ENCODE results near the gene ZNF862. TPM values are rescaled to one million over a fixed set of nuclear protein-coding genes. Genes with fewer than 3 reads are reported as not detected.

ZNF862 gene
- total and polyA plus RNA-seq, 10 of the 15 experiments (the other 5 are each of a cell fraction or from before 2014, with no cell fraction given), result 0.49 to 7.7 (median 3.5) TPM

DNA sequence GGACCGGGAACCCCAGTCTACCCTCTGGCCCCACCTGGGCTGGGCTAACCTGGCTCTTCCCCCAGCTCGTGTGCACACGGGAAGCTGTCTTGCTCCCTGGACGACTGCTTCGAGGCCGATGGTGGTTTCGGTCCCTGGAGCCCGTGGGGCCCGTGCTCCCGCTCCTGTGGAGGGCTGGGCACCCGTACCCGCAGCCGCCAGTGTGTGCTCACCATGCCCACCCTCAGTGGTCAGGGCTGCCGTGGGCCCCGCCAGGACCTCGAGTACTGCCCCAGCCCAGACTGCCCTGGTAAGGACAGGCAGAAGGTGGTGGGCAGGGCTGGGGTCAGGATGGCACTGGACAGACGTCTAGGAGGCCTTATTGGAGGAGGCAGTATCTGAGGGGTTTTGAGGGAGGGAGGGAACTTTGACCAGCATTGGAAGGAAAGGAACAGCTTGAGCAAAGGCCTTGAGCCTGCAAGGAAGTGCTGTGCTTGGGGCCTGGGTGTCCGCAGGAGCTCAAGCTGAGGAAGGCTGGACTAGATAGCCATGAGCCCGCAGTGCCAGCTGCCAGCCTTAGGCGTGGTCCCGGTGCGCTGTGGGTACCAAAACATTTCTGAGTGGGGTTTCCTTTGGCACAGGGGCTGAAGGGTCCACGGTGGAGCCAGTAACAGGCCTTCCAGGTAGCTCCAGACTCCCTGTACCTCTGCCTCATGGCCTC, 20.2 kb upstream of the ZNF862 start:
- 42% methylated on average over 23 of the region's 23 CpGs for WGBS (ENCODE audit: insufficient coverage, insufficient replicate concordance, low lambda C conversion rate, missing lambda C conversion rate)
- Histone ChIP-seq H3K36me3 (ENCODE audit: control insufficient read depth in 2 of 2, insufficient read depth in 2 of 2, low read length in 1 of 2) (no peaks in the 10 kb centered on the region), H3K27me3 (replicated peaks in 1 of 2; ENCODE audit: control insufficient read depth in 2 of 2, insufficient read depth in 2 of 2, low read length in 1 of 2) (no peaks in the 10 kb centered on the region; a peak in 2 of 4 replicates), H3K9ac (ENCODE audit: control insufficient read depth, insufficient read depth, low read length) (no peak overlapping the region), H3K79me2 (ENCODE audit: control insufficient read depth, insufficient read depth, low read length) (no peaks in the 10 kb centered on the region), H2AFZ (ENCODE audit: control insufficient read depth, low read depth, low read length) (no peak overlapping the region), H4K20me1 (ENCODE audit: control insufficient read depth, insufficient read depth) (no peaks in the 10 kb centered on the region), H3K27ac (ENCODE audit: control insufficient read depth, insufficient read depth) (no peak overlapping the region), H3K4me2 (ENCODE audit: control insufficient read depth, insufficient read depth) (no peak overlapping the region), H3K4me3 (no peak overlapping the region), H3K4me1 (ENCODE audit: control insufficient read depth, insufficient read depth, low read length) (no peaks in the 10 kb centered on the region), H3K9me3 (replicated peaks; ENCODE audit: control insufficient read depth, insufficient read depth, low read length) (no peaks in the 10 kb centered on the region)
- BruUV-seq (replicated peaks), result no TSS peak
- ChIA-PET SMC1A (ENCODE audit: uncharacterized antibody, unreplicated experiment) (no interaction called here), RAD21 (ENCODE audit: unreplicated experiment) (interaction anchor here (0.9 kb wide), 1 partner anchor 155 kb away, joined by 3 read pairs; no protein-coding TSS in a partner anchor), POLR2A (no interaction called here), CTCF (no interaction called here)
- in situ Hi-C loops (cut with MboI) (no loop called here), intact Hi-C loops (cut with micrococcal nuclease; ENCODE audit: unreplicated experiment) (no loop called here)
- no peak for DNase-seq (ENCODE audit: low read depth, low spot score)
- no peak for ATAC-seq
- FAIRE-seq, result no peak
- TF ChIP-seq, protein P1, sequence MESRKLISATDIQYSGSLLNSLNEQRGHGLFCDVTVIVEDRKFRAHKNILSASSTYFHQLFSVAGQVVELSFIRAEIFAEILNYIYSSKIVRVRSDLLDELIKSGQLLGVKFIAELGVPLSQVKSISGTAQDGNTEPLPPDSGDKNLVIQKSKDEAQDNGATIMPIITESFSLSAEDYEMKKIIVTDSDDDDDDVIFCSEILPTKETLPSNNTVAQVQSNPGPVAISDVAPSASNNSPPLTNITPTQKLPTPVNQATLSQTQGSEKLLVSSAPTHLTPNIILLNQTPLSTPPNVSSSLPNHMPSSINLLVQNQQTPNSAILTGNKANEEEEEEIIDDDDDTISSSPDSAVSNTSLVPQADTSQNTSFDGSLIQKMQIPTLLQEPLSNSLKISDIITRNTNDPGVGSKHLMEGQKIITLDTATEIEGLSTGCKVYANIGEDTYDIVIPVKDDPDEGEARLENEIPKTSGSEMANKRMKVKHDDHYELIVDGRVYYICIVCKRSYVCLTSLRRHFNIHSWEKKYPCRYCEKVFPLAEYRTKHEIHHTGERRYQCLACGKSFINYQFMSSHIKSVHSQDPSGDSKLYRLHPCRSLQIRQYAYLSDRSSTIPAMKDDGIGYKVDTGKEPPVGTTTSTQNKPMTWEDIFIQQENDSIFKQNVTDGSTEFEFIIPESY (IDR thresholded peaks at IDR 0.05), result no peak
- TF ChIP-seq, protein P2, sequence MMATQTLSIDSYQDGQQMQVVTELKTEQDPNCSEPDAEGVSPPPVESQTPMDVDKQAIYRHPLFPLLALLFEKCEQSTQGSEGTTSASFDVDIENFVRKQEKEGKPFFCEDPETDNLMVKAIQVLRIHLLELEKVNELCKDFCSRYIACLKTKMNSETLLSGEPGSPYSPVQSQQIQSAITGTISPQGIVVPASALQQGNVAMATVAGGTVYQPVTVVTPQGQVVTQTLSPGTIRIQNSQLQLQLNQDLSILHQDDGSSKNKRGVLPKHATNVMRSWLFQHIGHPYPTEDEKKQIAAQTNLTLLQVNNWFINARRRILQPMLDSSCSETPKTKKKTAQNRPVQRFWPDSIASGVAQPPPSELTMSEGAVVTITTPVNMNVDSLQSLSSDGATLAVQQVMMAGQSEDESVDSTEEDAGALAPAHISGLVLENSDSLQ (IDR thresholded peaks at IDR 0.05), result no peak
- TF ChIP-seq, protein P3, sequence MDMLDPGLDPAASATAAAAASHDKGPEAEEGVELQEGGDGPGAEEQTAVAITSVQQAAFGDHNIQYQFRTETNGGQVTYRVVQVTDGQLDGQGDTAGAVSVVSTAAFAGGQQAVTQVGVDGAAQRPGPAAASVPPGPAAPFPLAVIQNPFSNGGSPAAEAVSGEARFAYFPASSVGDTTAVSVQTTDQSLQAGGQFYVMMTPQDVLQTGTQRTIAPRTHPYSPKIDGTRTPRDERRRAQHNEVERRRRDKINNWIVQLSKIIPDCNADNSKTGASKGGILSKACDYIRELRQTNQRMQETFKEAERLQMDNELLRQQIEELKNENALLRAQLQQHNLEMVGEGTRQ (IDR thresholded peaks at IDR 0.05; ENCODE audit: borderline replicate concordance, low read depth, low read length), result no peak
- no peak for TF ChIP-seq TCF12 (IDR thresholded peaks at IDR 0.05; ENCODE audit: low read depth, low read length)
- TF ChIP-seq HCFC1 (IDR thresholded peaks at IDR 0.05; ENCODE audit: low read length), result no peak
- TF ChIP-seq STAT3 (IDR thresholded peaks at IDR 0.05; ENCODE audit: low read depth, low read length), result no peak
- TF ChIP-seq RBBP5 (conservative IDR thresholded peaks at IDR 0.05), result no peak
- TF ChIP-seq SMAD5 (IDR thresholded peaks at IDR 0.05; ENCODE audit: low read depth), result no peak
- no peak for TF ChIP-seq TCF7 (IDR thresholded peaks at IDR 0.05; ENCODE audit: borderline replicate concordance)
- no peak for TF ChIP-seq RELA (IDR thresholded peaks at IDR 0.05; ENCODE audit: borderline replicate concordance, partially characterized antibody)
- no peak for TF ChIP-seq NR2C1 (IDR thresholded peaks at IDR 0.05)
- TF ChIP-seq, protein P4, sequence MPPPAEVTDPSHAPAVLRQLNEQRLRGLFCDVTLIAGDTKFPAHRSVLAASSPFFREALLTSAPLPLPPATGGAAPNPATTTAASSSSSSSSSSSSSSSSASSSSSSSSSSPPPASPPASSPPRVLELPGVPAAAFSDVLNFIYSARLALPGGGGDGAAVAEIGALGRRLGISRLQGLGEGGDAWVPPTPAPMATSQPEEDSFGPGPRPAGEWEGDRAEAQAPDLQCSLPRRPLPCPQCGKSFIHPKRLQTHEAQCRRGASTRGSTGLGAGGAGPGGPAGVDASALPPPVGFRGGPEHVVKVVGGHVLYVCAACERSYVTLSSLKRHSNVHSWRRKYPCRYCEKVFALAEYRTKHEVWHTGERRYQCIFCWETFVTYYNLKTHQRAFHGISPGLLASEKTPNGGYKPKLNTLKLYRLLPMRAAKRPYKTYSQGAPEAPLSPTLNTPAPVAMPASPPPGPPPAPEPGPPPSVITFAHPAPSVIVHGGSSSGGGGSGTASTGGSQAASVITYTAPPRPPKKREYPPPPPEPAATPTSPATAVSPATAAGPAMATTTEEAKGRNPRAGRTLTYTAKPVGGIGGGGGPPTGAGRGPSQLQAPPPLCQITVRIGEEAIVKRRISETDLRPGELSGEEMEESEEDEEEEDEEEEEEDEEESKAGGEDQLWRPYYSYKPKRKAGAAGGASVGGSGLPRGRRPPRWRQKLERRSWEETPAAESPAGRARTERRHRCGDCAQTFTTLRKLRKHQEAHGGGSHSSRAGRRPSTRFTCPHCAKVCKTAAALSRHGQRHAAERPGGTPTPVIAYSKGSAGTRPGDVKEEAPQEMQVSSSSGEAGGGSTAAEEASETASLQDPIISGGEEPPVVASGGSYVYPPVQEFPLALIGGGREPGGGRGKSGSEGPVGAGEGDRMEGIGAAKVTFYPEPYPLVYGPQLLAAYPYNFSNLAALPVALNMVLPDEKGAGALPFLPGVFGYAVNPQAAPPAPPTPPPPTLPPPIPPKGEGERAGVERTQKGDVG (CRISPR knock-in tag; IDR thresholded peaks at IDR 0.05), result no peak

Data from GM12878 (cell line).